ENCODE results near the gene ADAMTSL1. TPM values are rescaled to one million over a fixed set of nuclear protein-coding genes. Genes with fewer than 3 reads are reported as not detected.
A peak's percentile ranks its signal among the peaks of the same experiment; 100 is the strongest.

ADAMTSL1 gene
- total and polyA plus RNA-seq, 2 donors (not counting 3 experiments of a cell fraction or from before 2014, with no cell fraction given), result 15.0 to 18.4 TPM

DNA sequence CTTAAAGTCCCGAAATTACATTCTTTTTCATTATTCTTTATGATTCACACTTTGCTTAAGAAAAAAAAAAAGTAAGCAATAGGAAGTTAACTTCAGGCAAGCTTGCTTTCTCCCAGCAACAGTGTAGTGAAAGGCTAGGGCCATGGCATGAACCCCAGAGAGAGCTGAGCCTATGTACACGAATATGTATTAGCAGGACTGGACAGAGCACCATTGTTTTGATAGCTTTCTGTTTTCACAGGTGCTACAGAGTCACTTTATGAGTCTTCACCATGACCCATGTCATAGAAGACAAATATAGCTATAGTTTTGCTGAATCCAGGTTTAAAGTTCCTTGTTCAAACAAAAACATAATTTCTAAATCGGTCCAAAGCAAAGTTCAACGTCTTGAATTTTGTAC, 199.2 kb downstream of the ADAMTSL1 start:
- no peaks in the 10 kb centered on the region for H3K27me3 ChIP-seq (ENCODE audit: control insufficient read depth in 2 of 2, insufficient read depth in 2 of 2, low read length in 2 of 2)
- dilution Hi-C loops (cut with MboI; ENCODE audit: extremely low pct_ligation_motif_present, low sequenced_read_pairs) (no loop called here), intact Hi-C loops (cut with micrococcal nuclease) (no loop called here)
- no peak for FAIRE-seq
- no peaks in the 10 kb centered on the region for H3K36me3 ChIP-seq (ENCODE audit: control insufficient read depth in 2 of 2, extremely low read depth in 1 of 2, insufficient read depth in 2 of 2, low read length in 2 of 2)
- CTCF ChIA-PET, result interaction anchor here (0.9 kb wide), 1 partner anchor 20 kb away, joined by 3 read pairs; no protein-coding TSS in a partner anchor
- H3K4me3 ChIP-seq (replicated peaks in 1 of 3; ENCODE audit: insufficient read depth in 1 of 3, low read depth in 1 of 3, low read length in 3 of 3), result no peak overlapping the region
- H3K4me1 ChIP-seq (ENCODE audit: control insufficient read depth, extremely low read depth, insufficient read depth, low read length), result peaks cover 2% of the 10 kb centered on the region
- no peaks in the 10 kb centered on the region for H4K20me1 ChIP-seq (replicated peaks; ENCODE audit: control insufficient read depth, extremely low read depth, insufficient read depth, low read length)
- no peaks in the 10 kb centered on the region for H3K79me2 ChIP-seq (ENCODE audit: control insufficient read depth, insufficient read depth, low read length)
- no TSS peak for BruUV-seq (replicated peaks)
- POLR2A ChIA-PET, result no interaction called here
- peak; percentile 57 for DNase-seq (ENCODE audit: low read depth, low spot score)
- H3K27ac ChIP-seq (ENCODE audit: insufficient read depth, low read depth, low read length), result no peak overlapping the region
- H3K9me1 ChIP-seq (replicated peaks; ENCODE audit: control insufficient read depth, extremely low read depth, insufficient read depth, low read length), result no peaks in the 10 kb centered on the region
- no peak overlapping the region for H2AFZ ChIP-seq (ENCODE audit: low read depth, low read length)
- no peak overlapping the region for H3K9ac ChIP-seq (replicated peaks; ENCODE audit: extremely low read depth, insufficient read depth, low read length)
- no peaks in the 10 kb centered on the region for H3K9me3 ChIP-seq (replicated peaks; ENCODE audit: control insufficient read depth, insufficient read depth, low read length)
- H3K4me2 ChIP-seq (ENCODE audit: insufficient read depth, low read length), result no peak overlapping the region
- TF ChIP-seq JUN (IDR thresholded peaks at IDR 0.05; ENCODE audit: borderline replicate concordance, insufficient read depth, insufficient read length, low read depth), result no peak
- no peak for TF ChIP-seq FOS (IDR thresholded peaks at IDR 0.05; ENCODE audit: borderline replicate concordance, insufficient read depth, low read length)
- TF ChIP-seq MYC (IDR thresholded peaks at IDR 0.05; ENCODE audit: low read depth, low read length), result no peak
- TF ChIP-seq, protein P1, sequence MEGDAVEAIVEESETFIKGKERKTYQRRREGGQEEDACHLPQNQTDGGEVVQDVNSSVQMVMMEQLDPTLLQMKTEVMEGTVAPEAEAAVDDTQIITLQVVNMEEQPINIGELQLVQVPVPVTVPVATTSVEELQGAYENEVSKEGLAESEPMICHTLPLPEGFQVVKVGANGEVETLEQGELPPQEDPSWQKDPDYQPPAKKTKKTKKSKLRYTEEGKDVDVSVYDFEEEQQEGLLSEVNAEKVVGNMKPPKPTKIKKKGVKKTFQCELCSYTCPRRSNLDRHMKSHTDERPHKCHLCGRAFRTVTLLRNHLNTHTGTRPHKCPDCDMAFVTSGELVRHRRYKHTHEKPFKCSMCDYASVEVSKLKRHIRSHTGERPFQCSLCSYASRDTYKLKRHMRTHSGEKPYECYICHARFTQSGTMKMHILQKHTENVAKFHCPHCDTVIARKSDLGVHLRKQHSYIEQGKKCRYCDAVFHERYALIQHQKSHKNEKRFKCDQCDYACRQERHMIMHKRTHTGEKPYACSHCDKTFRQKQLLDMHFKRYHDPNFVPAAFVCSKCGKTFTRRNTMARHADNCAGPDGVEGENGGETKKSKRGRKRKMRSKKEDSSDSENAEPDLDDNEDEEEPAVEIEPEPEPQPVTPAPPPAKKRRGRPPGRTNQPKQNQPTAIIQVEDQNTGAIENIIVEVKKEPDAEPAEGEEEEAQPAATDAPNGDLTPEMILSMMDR (IDR thresholded peaks at IDR 0.05; ENCODE audit: extremely low read depth in 1 of 2, insufficient read depth in 1 of 2, low read depth in 1 of 2, low read length in 2 of 2), result no peak
- TF ChIP-seq POLR2AphosphoS5 (IDR thresholded peaks at IDR 0.05; ENCODE audit: insufficient read depth, low read depth, low read length), result no peak
- TF ChIP-seq, protein P2, sequence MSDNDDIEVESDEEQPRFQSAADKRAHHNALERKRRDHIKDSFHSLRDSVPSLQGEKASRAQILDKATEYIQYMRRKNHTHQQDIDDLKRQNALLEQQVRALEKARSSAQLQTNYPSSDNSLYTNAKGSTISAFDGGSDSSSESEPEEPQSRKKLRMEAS (IDR thresholded peaks at IDR 0.05; ENCODE audit: insufficient read depth, insufficient read length), result no peak
- no peak for TF ChIP-seq POLR2A (IDR thresholded peaks at IDR 0.05; ENCODE audit: low read depth, low read length)
- TF ChIP-seq GATA2 (IDR thresholded peaks at IDR 0.05; ENCODE audit: insufficient read depth, insufficient read length, low read depth, low read length), result no peak
- TF ChIP-seq EZH2 (IDR thresholded peaks at IDR 0.05; ENCODE audit: borderline replicate concordance, low read depth, low read length, severe bottlenecking), result no peak
